GM11168 (cell line): ENCODE data around the gene RHNO1.

Experiments used
- in situ Hi-C: fragments of 300-500 bp; cut with MboI; formaldehyde crosslinking; loops from one replicate; pipeline ENCODE4 v1.12.0; 2022; ENCODE audit warnings: low sequenced_read_pairs; ENCODE audit not compliant: unreplicated experiment

The RHNO1 gene

GRCh38 chr12:2895511-2895910, 18.5 kb downstream of the RHNO1 start:
- in situ Hi-C loops = no loop called here

- in situ Hi-C loops = no loop called here
Observed at GRCh38 chr12:2897418-2897817, 20.4 kb downstream of the RHNO1 start.

GRCh38 chr12:2900642-2901041, 23.6 kb downstream of the RHNO1 start:
- in situ Hi-C loops = no loop called here

GRCh38 chr12:2902272-2902880, 25.4 kb downstream of the RHNO1 start:
- in situ Hi-C loops = no loop called here

GRCh38 chr12:2904260-2904659, 27.2 kb downstream of the RHNO1 start:
- in situ Hi-C loops = no loop called here

GRCh38 chr12:2912216-2912575, 35.2 kb downstream of the RHNO1 start:
- in situ Hi-C loops = no loop called here

GRCh38 chr12:2919249-2919648, 42.2 kb downstream of the RHNO1 start:
- in situ Hi-C loops = no loop called here

GRCh38 chr12:2922329-2922728, 45.3 kb downstream of the RHNO1 start:
- in situ Hi-C loops = no loop called here

- in situ Hi-C loops = no loop called here
Observed at GRCh38 chr12:2923057-2923456, 46.0 kb downstream of the RHNO1 start.

GRCh38 chr12:2924019-2924418, 47.0 kb downstream of the RHNO1 start:
- in situ Hi-C loops = no loop called here

GRCh38 chr12:2925322-2925995, 48.4 kb downstream of the RHNO1 start:
- in situ Hi-C loops = no loop called here

- in situ Hi-C loops = no loop called here
Observed at GRCh38 chr12:2930865-2931264, 53.8 kb downstream of the RHNO1 start.

GRCh38 chr12:2933586-2933985, 56.6 kb downstream of the RHNO1 start:
- in situ Hi-C loops = no loop called here

GRCh38 chr12:2934371-2934770, 57.3 kb downstream of the RHNO1 start:
- in situ Hi-C loops = no loop called here

- in situ Hi-C loops = no loop called here
Observed at GRCh38 chr12:2936301-2936700, 59.3 kb downstream of the RHNO1 start.

GRCh38 chr12:2937500-2937899, 60.5 kb downstream of the RHNO1 start:
- in situ Hi-C loops = no loop called here
